ENCODE results near the gene PF4V1. TPM values are rescaled to one million over a fixed set of nuclear protein-coding genes. Genes with fewer than 3 reads are reported as not detected.
A peak's percentile ranks its signal among the peaks of the same experiment; 100 is the strongest.

Gene PF4V1
- polyA plus RNA-seq, 2 of the 4 experiments (the other 2 are of a cell fraction) = not detected

DNA sequence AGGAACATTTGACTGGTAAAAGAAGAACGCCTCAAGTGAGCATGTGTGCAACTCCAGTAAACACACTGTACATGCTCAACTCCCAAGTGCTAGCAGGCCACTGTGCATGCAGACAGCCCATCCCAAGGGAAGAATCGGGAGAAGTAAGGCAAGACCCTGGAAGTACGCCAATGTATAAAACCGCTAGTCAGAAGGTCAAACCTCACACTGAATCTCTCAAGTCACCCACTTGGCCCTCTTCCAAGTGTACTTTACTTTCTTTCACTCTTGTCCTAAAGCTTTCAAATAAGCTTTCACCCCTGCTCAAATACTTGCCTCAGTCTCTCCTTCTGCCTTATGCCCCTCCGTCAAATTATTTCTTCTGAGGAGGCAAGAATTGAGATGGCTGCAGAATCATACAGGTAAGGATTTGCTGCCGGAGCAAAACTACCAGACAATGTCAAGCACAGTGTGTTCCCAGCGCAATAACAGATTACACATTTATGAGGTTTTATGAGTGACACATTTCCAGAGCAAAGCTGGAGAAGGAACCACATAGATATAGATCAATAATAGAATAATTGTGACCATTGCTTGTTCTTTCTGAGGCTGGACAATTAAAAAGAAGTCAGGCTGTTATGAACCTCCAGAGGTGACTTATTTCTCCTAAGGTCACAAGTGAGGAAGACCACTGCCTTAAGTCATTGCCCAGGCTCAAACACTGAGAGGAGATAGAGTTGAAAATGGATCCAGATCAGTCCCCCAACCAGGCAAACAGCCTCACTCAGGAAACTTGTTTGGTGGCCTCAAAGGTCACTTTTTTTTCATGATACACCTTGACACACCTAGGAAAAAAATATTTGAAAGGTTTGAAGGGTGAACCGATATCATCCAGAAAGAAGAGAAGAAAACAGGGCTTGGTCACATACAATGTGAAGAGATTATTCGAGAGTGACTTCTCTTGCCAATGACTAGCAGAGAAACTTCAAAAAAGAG, 42.4 kb downstream of the PF4V1 start:
- CTCF ChIA-PET = interaction anchor here (1.2 kb wide), 1 partner anchor 12 kb away, joined by 3 read pairs; no protein-coding TSS in a partner anchor
- peak overlapping the region in 1 of 2 experiments; percentile 75; a peak in 3 of 6 replicates for H3K27ac ChIP-seq
- DNase-seq (ENCODE audit: low read depth in 1 of 2, low spot score in 1 of 2) (no peak), ATAC-seq (no peak), FAIRE-seq (no peak)
- WGBS (ENCODE audit: missing lambda C conversion rate) = 90% methylated on average over 9 of the region's 9 CpGs
- peaks cover 25% of the 10 kb centered on the region for H3K4me1 ChIP-seq
- H3K9me3 ChIP-seq = no peaks in the 10 kb centered on the region
- H3K4me2 ChIP-seq = no peak overlapping the region
- POLR2A ChIA-PET = no interaction called here
- H3K4me3 ChIP-seq = no peak overlapping the region
- TF ChIP-seq NPAS2 (CRISPR knock-in tag; IDR thresholded peaks at IDR 0.05; ENCODE audit: borderline replicate concordance) = no peak
- TF ChIP-seq FOSL2 (IDR thresholded peaks at IDR 0.05) = no peak
- no peak for TF ChIP-seq FOSL2 (CRISPR knock-in tag; IDR thresholded peaks at IDR 0.05)
- TF ChIP-seq, protein P1, sequence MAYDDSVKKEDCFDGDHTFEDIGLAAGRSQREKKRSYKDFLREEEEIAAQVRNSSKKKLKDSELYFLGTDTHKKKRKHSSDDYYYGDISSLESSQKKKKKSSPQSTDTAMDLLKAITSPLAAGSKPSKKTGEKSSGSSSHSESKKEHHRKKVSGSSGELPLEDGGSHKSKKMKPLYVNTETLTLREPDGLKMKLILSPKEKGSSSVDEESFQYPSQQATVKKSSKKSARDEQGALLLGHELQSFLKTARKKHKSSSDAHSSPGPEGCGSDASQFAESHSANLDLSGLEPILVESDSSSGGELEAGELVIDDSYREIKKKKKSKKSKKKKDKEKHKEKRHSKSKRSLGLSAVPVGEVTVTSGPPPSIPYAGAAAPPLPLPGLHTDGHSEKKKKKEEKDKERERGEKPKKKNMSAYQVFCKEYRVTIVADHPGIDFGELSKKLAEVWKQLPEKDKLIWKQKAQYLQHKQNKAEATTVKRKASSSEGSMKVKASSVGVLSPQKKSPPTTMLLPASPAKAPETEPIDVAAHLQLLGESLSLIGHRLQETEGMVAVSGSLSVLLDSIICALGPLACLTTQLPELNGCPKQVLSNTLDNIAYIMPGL (CRISPR knock-in tag; IDR thresholded peaks at IDR 0.05; ENCODE audit: borderline replicate concordance) = no peak
- TF ChIP-seq, protein P2, sequence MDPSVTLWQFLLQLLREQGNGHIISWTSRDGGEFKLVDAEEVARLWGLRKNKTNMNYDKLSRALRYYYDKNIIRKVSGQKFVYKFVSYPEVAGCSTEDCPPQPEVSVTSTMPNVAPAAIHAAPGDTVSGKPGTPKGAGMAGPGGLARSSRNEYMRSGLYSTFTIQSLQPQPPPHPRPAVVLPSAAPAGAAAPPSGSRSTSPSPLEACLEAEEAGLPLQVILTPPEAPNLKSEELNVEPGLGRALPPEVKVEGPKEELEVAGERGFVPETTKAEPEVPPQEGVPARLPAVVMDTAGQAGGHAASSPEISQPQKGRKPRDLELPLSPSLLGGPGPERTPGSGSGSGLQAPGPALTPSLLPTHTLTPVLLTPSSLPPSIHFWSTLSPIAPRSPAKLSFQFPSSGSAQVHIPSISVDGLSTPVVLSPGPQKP (IDR thresholded peaks at IDR 0.05; ENCODE audit: low read depth, low read length) = no peak
- TF ChIP-seq CHD4 (IDR thresholded peaks at IDR 0.05; ENCODE audit: borderline replicate concordance) = no peak
- TF ChIP-seq CBX8 (IDR thresholded peaks at IDR 0.05) = no peak
- no peak for TF ChIP-seq ZC3H11A (IDR thresholded peaks at IDR 0.05)
- TF ChIP-seq EP300 (IDR thresholded peaks at IDR 0.05) = no peak
- no peak for TF ChIP-seq PHF8 (IDR thresholded peaks at IDR 0.05; ENCODE audit: borderline replicate concordance, low read depth)
- TF ChIP-seq RAD21 (conservative IDR thresholded peaks at IDR 0.05 in 1 of 2, IDR thresholded peaks at IDR 0.05 in 1 of 2) = no peak
- TF ChIP-seq HOXB13 (CRISPR knock-in tag; IDR thresholded peaks at IDR 0.05; ENCODE audit: low read depth) = no peak
- no peak for TF ChIP-seq CHD2 (IDR thresholded peaks at IDR 0.05; ENCODE audit: low read length, partially characterized antibody)
- no peak for TF ChIP-seq BHLHE40 (IDR thresholded peaks at IDR 0.05; ENCODE audit: low read depth, low read length)
- TF ChIP-seq POLR2A (IDR thresholded peaks at IDR 0.05; ENCODE audit: low read length) = no peak
- TF ChIP-seq HEYL (CRISPR knock-in tag; IDR thresholded peaks at IDR 0.05) = no peak

DNA sequence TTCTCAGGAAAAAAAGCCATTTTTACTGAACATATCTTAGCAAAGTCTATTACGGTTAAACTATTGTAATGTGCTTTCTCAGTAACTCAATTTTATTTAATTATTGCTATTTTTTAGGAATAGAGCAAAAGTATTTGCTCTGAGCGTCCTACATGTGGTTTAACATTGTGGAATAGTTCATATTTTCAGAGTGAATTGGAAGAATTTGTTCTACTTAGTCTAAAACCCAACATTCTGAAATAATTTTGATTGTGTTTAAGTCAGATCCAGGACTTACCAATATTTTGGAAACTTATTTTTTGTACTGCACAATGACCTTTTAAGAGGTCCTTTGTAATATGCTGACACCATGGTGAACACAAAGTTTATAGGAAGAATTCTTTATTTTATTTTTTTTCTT, 43.3 kb downstream of the PF4V1 start:
- H3K4me3 ChIP-seq = no peak overlapping the region
- H3K27ac ChIP-seq = peak overlapping the region in 1 of 2 experiments; percentile 70; a peak in 3 of 6 replicates
- H3K4me1 ChIP-seq = peaks cover 19% of the 10 kb centered on the region
- DNase-seq (ENCODE audit: low read depth in 1 of 2, low spot score in 1 of 2) = no peak
- no peak overlapping the region for H3K4me2 ChIP-seq
- no peak for ATAC-seq
- CTCF ChIA-PET = no interaction called here
- FAIRE-seq = no peak
- POLR2A ChIA-PET = no interaction called here
- no peaks in the 10 kb centered on the region for H3K9me3 ChIP-seq
- 88% methylated on average over 2 of the region's 2 CpGs for WGBS (ENCODE audit: missing lambda C conversion rate)
- TF ChIP-seq, protein P2 (IDR thresholded peaks at IDR 0.05; ENCODE audit: low read depth, low read length) = no peak
- TF ChIP-seq ZC3H11A (IDR thresholded peaks at IDR 0.05) = no peak
- TF ChIP-seq MAFK (IDR thresholded peaks at IDR 0.05; ENCODE audit: partially characterized antibody) = no peak
- TF ChIP-seq RFX5 (IDR thresholded peaks at IDR 0.05) = no peak
- TF ChIP-seq SREBF2 (IDR thresholded peaks at IDR 0.05) = no peak
- TF ChIP-seq HOXA7 (CRISPR knock-in tag; IDR thresholded peaks at IDR 0.05) = no peak
- TF ChIP-seq JUN (IDR thresholded peaks at IDR 0.05) = no peak
- TF ChIP-seq TFCP2L1 (CRISPR knock-in tag; IDR thresholded peaks at IDR 0.05) = no peak
- no peak for TF ChIP-seq EHF (CRISPR knock-in tag; IDR thresholded peaks at IDR 0.05)
- no peak for TF ChIP-seq NFE2L2 (conservative IDR thresholded peaks at IDR 0.05; ENCODE audit: low read length)

Measured in A549 (cell line).